ENCODE results near the gene GPAM. TPM values are rescaled to one million over a fixed set of nuclear protein-coding genes. Genes with fewer than 3 reads are reported as not detected.

The GPAM gene
- total and polyA plus RNA-seq, 12 donors, result 10.7 to 36.6 (median 20.6) TPM

DNA sequence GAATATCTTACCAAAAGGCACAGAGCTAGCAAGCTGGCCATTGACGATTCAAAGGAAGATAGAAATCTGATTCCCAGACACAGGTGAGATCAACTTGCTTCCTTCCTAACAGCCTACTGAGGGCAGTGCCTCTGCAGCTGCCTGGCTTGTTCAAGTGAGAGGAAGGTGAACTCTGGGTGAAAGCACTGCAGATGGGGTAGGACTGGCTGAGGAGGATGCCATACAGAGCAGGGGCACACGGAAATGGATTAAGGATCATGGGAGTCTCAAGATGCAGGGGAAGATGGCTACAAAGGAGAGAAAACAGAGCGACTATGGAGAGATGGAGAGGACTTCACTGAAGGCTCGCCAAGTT lies 34.4 kb upstream of the GPAM start:
- H3K4me1 ChIP-seq, result peaks cover 0 to 5% (median 0%) of the 10 kb centered on the region in 9 donors
- no peak overlapping the region for H3K27ac ChIP-seq
- intact Hi-C loops (cut with DNase I), result no loop called here
- TF ChIP-seq, protein P1, sequence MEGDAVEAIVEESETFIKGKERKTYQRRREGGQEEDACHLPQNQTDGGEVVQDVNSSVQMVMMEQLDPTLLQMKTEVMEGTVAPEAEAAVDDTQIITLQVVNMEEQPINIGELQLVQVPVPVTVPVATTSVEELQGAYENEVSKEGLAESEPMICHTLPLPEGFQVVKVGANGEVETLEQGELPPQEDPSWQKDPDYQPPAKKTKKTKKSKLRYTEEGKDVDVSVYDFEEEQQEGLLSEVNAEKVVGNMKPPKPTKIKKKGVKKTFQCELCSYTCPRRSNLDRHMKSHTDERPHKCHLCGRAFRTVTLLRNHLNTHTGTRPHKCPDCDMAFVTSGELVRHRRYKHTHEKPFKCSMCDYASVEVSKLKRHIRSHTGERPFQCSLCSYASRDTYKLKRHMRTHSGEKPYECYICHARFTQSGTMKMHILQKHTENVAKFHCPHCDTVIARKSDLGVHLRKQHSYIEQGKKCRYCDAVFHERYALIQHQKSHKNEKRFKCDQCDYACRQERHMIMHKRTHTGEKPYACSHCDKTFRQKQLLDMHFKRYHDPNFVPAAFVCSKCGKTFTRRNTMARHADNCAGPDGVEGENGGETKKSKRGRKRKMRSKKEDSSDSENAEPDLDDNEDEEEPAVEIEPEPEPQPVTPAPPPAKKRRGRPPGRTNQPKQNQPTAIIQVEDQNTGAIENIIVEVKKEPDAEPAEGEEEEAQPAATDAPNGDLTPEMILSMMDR (IDR thresholded peaks at IDR 0.05), result no peak
- H3K4me3 ChIP-seq, result no peak overlapping the region
- DNase-seq, result no peak
- H3K36me3 ChIP-seq, result no peaks in the 10 kb centered on the region
- peaks cover 0 to 4% (median 0%) of the 10 kb centered on the region in 7 donors for H3K27me3 ChIP-seq
- peaks cover 0 to 18% (median 6%) of the 10 kb centered on the region in 11 donors for H3K9me3 ChIP-seq
- whole genome bisulfite sequencing, 2 donors, result 59 to 68% methylated on average over 4 of the region's 4 CpGs
- ATAC-seq, result no peak

- ATAC-seq (no peak), DNase-seq (no peak)
- peaks cover 0 to 18% (median 6%) of the 10 kb centered on the region in 11 donors for H3K9me3 ChIP-seq
- no peak overlapping the region for H3K4me3 ChIP-seq
- H3K4me1 ChIP-seq, result peaks cover 0 to 5% (median 0%) of the 10 kb centered on the region in 9 donors
- intact Hi-C loops (cut with DNase I), result no loop called here
- TF ChIP-seq, protein P1 (IDR thresholded peaks at IDR 0.05), result no peak
- peaks cover 0 to 4% (median 0%) of the 10 kb centered on the region in 7 donors for H3K27me3 ChIP-seq
- no peaks in the 10 kb centered on the region for H3K36me3 ChIP-seq
- WGBS, 2 donors, result 52% methylated on average over 4 of the region's 4 CpGs
- H3K27ac ChIP-seq, result no peak overlapping the region
Measured at GRCh38 chr10:112217386-112218035, 33.9 kb upstream of the GPAM start.

DNA sequence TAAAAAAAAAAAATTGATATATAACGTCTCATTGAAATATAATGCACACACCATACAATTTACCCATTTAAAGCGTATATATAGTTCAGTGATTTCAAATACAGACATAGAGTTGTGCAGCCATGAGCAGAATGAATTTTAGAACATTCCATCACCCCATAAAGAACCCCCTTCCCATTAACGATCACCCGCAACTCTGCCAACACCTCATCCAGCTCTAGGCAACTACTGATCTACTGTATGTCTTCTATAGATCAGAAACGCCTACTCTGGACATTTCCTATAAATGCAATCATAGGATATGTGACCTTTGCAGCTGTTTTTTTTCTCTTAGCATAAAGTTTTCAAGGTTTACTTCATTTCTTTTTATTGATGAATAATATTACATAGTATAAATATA lies 33.4 kb upstream of the GPAM start:
- H3K4me3 ChIP-seq, result no peak overlapping the region
- H3K27ac ChIP-seq, result no peak overlapping the region
- intact Hi-C loops (cut with DNase I), result no loop called here
- H3K4me1 ChIP-seq, result peaks cover 0 to 5% (median 0%) of the 10 kb centered on the region in 9 donors
- ATAC-seq (no peak), DNase-seq (no peak)
- TF ChIP-seq, protein P1 (IDR thresholded peaks at IDR 0.05), result no peak
- H3K9me3 ChIP-seq, result peaks cover 0 to 18% (median 6%) of the 10 kb centered on the region in 11 donors
- H3K27me3 ChIP-seq, result peaks cover 0 to 9% (median 0%) of the 10 kb centered on the region in 7 donors
- 90 to 91% methylated on average over 5 of the region's 5 CpGs for WGBS, 2 donors
- no peaks in the 10 kb centered on the region for H3K36me3 ChIP-seq

- TF ChIP-seq, protein P1 (IDR thresholded peaks at IDR 0.05), result no peak
- Histone ChIP-seq H3K27me3 (peaks cover 0 to 12% (median 0%) of the 10 kb centered on the region in 7 donors), H3K9me3 (peaks cover 0 to 18% (median 6%) of the 10 kb centered on the region in 11 donors), H3K4me1 (peaks cover 0 to 5% (median 0%) of the 10 kb centered on the region in 9 donors), H3K36me3 (no peaks in the 10 kb centered on the region), H3K27ac (no peak overlapping the region), H3K4me3 (no peak overlapping the region)
- no peak for DNase-seq
- intact Hi-C loops (cut with DNase I), result no loop called here
- 87 to 90% methylated on average over 2 of the region's 2 CpGs for WGBS, 2 donors
- ATAC-seq, result no peak
Measured at GRCh38 chr10:112216151-112216550, 32.6 kb upstream of the GPAM start.
